Liver (tissue), 9 donors: ENCODE data around the gene THRB. TPM values are rescaled to one million over a fixed set of nuclear protein-coding genes. Genes with fewer than 3 reads are reported as not detected.

Source experiments
- DNase-seq: peaks from one replicate; pipeline ENCODE4 v3.0.0-alpha.2; 2017; ENCODE audit warnings: low spot score
- H3K27ac ChIP-seq, 2 donors: one replicate each; pipeline ENCODE4 v1.7.0; 2013; ENCODE audit warnings: inconsistent platforms in 2 of 2, low read length in 2 of 2, control low read depth in 1 of 2, low read depth in 1 of 2, mild to moderate bottlenecking in 1 of 2
- H3K27me3 ChIP-seq, 4 donors: one replicate each; pipeline versions ENCODE4 v1.6.1 to v1.7.0; 2013; ENCODE audit warnings: low read length in 3 of 4, inconsistent platforms in 1 of 4, mild to moderate bottlenecking in 1 of 4, moderate library complexity in 1 of 4; ENCODE audit not compliant: control insufficient read depth in 4 of 4, insufficient read depth in 4 of 4
- H3K36me3 ChIP-seq, 4 donors: one replicate each; pipeline versions ENCODE4 v1.6.1 to v1.7.0; 2013; ENCODE audit warnings: low read length in 3 of 4, mild to moderate bottlenecking in 3 of 4, low read depth in 1 of 4, moderate library complexity in 1 of 4; ENCODE audit not compliant: control insufficient read depth in 4 of 4, insufficient read depth in 3 of 4
- H3K4me1 ChIP-seq, 4 donors: one replicate each; pipeline versions ENCODE4 v1.6.1 to v1.7.0; 2013; ENCODE audit warnings: low read length in 3 of 4, mild to moderate bottlenecking in 3 of 4, moderate library complexity in 1 of 4; ENCODE audit not compliant: control insufficient read depth in 4 of 4, insufficient read depth in 4 of 4
- H3K4me3 ChIP-seq, 3 donors: one replicate each; pipeline versions ENCODE4 v1.6.1 to v1.7.0; 2013; ENCODE audit warnings: low read length in 3 of 3, control low read depth in 1 of 3, low read depth in 1 of 3, mild to moderate bottlenecking in 1 of 3
- H3K9ac ChIP-seq, 2 donors: one replicate each; pipeline ENCODE4 v1.7.0; 2013; ENCODE audit warnings: low read length in 2 of 2, mild to moderate bottlenecking in 2 of 2, moderate library complexity in 2 of 2, control low read depth in 1 of 2, low read depth in 1 of 2
- H3K9me3 ChIP-seq, 4 donors: one replicate each; pipeline versions ENCODE4 v1.6.1 to v1.7.0; 2013; ENCODE audit warnings: low read length in 3 of 4; ENCODE audit not compliant: control insufficient read depth in 4 of 4
- FOXA1 ChIP-seq: IDR thresholded peaks from 2 replicates; pipeline ENCODE4 v1.6.1; 2016; ENCODE audit warnings: antibody characterized with exemption
- FOXA2 ChIP-seq: IDR thresholded peaks from 2 replicates; pipeline ENCODE4 v1.6.1; 2016; ENCODE audit warnings: antibody characterized with exemption
- HNF4A ChIP-seq, 2 donors: conservative IDR thresholded peaks; 2 replicates each; pipeline ENCODE4 v1.6.1; 2016; ENCODE audit warnings: antibody characterized with exemption in 2 of 2, mild to moderate bottlenecking in 2 of 2
- HNF4G ChIP-seq: IDR thresholded peaks from 2 replicates; pipeline ENCODE4 v1.6.1; 2016; ENCODE audit warnings: antibody characterized with exemption
- MAX ChIP-seq: IDR thresholded peaks from 2 replicates; pipeline ENCODE4 v1.6.1; 2016; ENCODE audit warnings: antibody characterized with exemption
- NR2F2 ChIP-seq: IDR thresholded peaks from 2 replicates; pipeline ENCODE4 v1.6.1; 2016; ENCODE audit warnings: antibody characterized with exemption
- RAD21 ChIP-seq, 2 donors: IDR thresholded peaks; 2 replicates each; pipeline ENCODE4 v1.6.1; 2016; ENCODE audit warnings: antibody characterized with exemption in 2 of 2, mild to moderate bottlenecking in 2 of 2
- REST ChIP-seq: IDR thresholded peaks from 2 replicates; pipeline ENCODE4 v1.6.1; 2016; ENCODE audit warnings: antibody characterized with exemption, mild to moderate bottlenecking
- RXRA ChIP-seq, 2 donors: IDR thresholded peaks; 2 replicates each; pipeline ENCODE4 v1.6.1; 2017 to 2018; ENCODE audit warnings: antibody characterized with exemption in 2 of 2, mild to moderate bottlenecking in 1 of 2
- SP1 ChIP-seq: IDR thresholded peaks from 2 replicates; pipeline ENCODE4 v1.6.1; 2018; ENCODE audit warnings: antibody characterized with exemption, mild to moderate bottlenecking
- TAF1 ChIP-seq: conservative IDR thresholded peaks from 2 replicates; pipeline ENCODE4 v1.6.1; 2016; ENCODE audit warnings: antibody characterized with exemption, mild to moderate bottlenecking
- YY1 ChIP-seq: IDR thresholded peaks from 2 replicates; pipeline ENCODE4 v1.6.1; 2016; ENCODE audit warnings: antibody characterized with exemption, mild to moderate bottlenecking
- WGBS: extraction: QIAGEN DNeasy Blood & Tissue Kit; methylation state at CpG from one replicate; pipeline ENCODE4 v1.1.7; 2013; 5-methylcytosine and 5-hydroxymethylcytosine counted together
- polyA plus RNA-seq, 2 donors: library from polyadenylated mRNA; stranded (reverse) in 1 of 2; unstranded in 1 of 2; fragments of 200-250 nt in 1 of 2; fragments of >200 nt in 1 of 2; fragmentation: Nextera tagmentation in 1 of 2; extraction: Ambion mirVana in 1 of 2; gene quantifications; one replicate each; pipeline versions ENCODE4 v1.2.1 to v1.2.3, GENCODE V29; 2013 to 2015
- total RNA-seq, 2 donors: library from RNA; depleted of rRNA; stranded (reverse); fragments of >200 nt; gene quantifications; one replicate each; pipeline ENCODE4 v1.2.3, GENCODE V29; 2014
- donor health status: healthy.
- donor health status: healthy.
- donor health status: healthy.
- donor health status: healthy.
- donor health status: healthy.

Gene THRB
- total and polyA plus RNA-seq, 4 donors, result 5.9 to 23.9 (median 9.3) TPM

GRCh38 chr3:24522146-24522579 is 27.5 kb upstream of the THRB start:
- peak overlapping the region; percentile 25 to 56 for H3K27ac ChIP-seq
- H3K36me3 ChIP-seq, result no peaks in the 10 kb centered on the region
- 25% methylated on average over 16 of the region's 16 CpGs for WGBS
- peaks cover 5 to 43% (median 31%) of the 10 kb centered on the region in 4 donors for H3K4me1 ChIP-seq
- TF ChIP-seq SP1 (peak; percentile 31), HNF4G (no peak), RXRA (IDR thresholded peaks at IDR 0.05) (peak in 1 of 2 donors; percentile 20), HNF4A (conservative IDR thresholded peaks at IDR 0.05) (peak in 1 of 2 donors; percentile 61)
- DNase-seq, result peak; percentile 44
- peak overlapping the region; percentile 20 to 85 (median 50) for H3K4me3 ChIP-seq
- no peaks in the 10 kb centered on the region for H3K27me3 ChIP-seq
- H3K9me3 ChIP-seq, result no peaks in the 10 kb centered on the region
- H3K9ac ChIP-seq, result peak overlapping the region; percentile 33 to 53

- H3K27me3 ChIP-seq, result no peaks in the 10 kb centered on the region
- no peaks in the 10 kb centered on the region for H3K36me3 ChIP-seq
- peaks cover 5 to 40% (median 28%) of the 10 kb centered on the region in 4 donors for H3K4me1 ChIP-seq
- under 1% methylated on average over 79 of the region's 79 CpGs for WGBS
- no peaks in the 10 kb centered on the region for H3K9me3 ChIP-seq
- H3K9ac ChIP-seq, result peak overlapping the region; percentile 33 to 53
- H3K4me3 ChIP-seq, result peak overlapping the region; percentile 20 to 85 (median 50)
- H3K27ac ChIP-seq, result peak overlapping the region; percentile 25 to 59
- TF ChIP-seq YY1 (no peak), RAD21 (IDR thresholded peaks at IDR 0.05) (peak; percentile 11 to 14)
- DNase-seq, result peak; percentile 45
Observed at GRCh38 chr3:24521420-24522145, 26.9 kb upstream of the THRB start.

DNA sequence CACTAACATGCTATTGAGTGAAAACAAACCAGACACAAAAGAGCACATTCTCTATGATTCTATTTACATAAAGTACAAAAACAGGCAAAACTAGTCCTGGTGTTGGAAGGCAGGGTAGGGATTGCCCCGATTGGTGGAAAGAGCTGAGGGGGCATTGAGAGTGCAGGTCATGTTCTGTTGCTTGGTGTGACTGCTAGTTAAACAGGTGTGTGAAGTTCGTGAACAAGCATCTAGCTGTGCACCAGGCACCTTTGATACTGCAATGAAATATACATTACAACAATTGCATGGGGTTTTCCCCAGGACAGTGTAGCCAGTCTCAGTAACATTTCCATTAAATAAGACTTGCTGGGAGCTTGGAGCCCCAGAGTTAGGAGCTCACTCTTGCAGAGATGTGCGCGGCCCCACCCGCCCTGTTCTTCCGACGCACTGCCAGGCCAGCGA is 26.3 kb upstream of the THRB start:
- Histone ChIP-seq H3K27me3 (no peaks in the 10 kb centered on the region), H3K36me3 (no peaks in the 10 kb centered on the region), H3K9ac (no peak overlapping the region), H3K9me3 (no peaks in the 10 kb centered on the region), H3K4me1 (peaks cover 5 to 40% (median 27%) of the 10 kb centered on the region in 4 donors), H3K27ac (peak overlapping the region; percentile 25 to 59), H3K4me3 (peak overlapping the region; percentile 20 to 85 (median 50))
- DNase-seq, result no peak
- no peak for TF ChIP-seq REST
- TF ChIP-seq RXRA (IDR thresholded peaks at IDR 0.05), result no peak
- no peak for TF ChIP-seq MAX
- TF ChIP-seq RAD21 (IDR thresholded peaks at IDR 0.05), result no peak
- TF ChIP-seq FOXA1, result no peak
- no peak for TF ChIP-seq FOXA2
- TF ChIP-seq SP1, result no peak
- TF ChIP-seq HNF4G, result no peak
- TF ChIP-seq NR2F2, result no peak
- no peak for TF ChIP-seq TAF1
- 4% methylated on average over 8 of the region's 8 CpGs for WGBS
